IPS-20b (cell line): ENCODE measurements around the gene TMC2.
"Not testable (repeated sequence)": the region's sequence is repeated elsewhere in the genome, so short reads cannot be mapped to it uniquely, and the experiment has no call there.

Experiments used
- H3K27ac ChIP-seq: one replicate; pipeline ENCODE4 v1.5.1; 2013; ENCODE audit warnings: low read length
- H3K27me3 ChIP-seq: 2 replicates; pipeline ENCODE4 v1.6.1; 2013; ENCODE audit warnings: mild to moderate bottlenecking, low read length, inconsistent platforms; ENCODE audit not compliant: insufficient read depth
- H3K36me3 ChIP-seq: 2 replicates; pipeline ENCODE4 v1.6.1; 2013; ENCODE audit warnings: low read depth, mild to moderate bottlenecking, inconsistent platforms, low read length, moderate library complexity; ENCODE audit not compliant: insufficient read depth
- H3K4me1 ChIP-seq: 2 replicates; pipeline ENCODE4 v1.6.1; 2013; ENCODE audit warnings: mild to moderate bottlenecking, control low read depth, inconsistent platforms, low read length, moderate library complexity; ENCODE audit not compliant: insufficient read depth
- H3K4me3 ChIP-seq: 2 replicates; pipeline ENCODE4 v1.5.1; 2013; ENCODE audit warnings: mild to moderate bottlenecking, low read length, inconsistent platforms
- H3K9ac ChIP-seq: 2 replicates; pipeline ENCODE4 v1.6.1; 2013; ENCODE audit warnings: low read depth, mild to moderate bottlenecking, inconsistent platforms, low read length, moderate library complexity
- H3K9me3 ChIP-seq: 2 replicates; pipeline ENCODE4 v1.6.1; 2013; ENCODE audit warnings: mild to moderate bottlenecking, low read depth, low read length, inconsistent platforms; ENCODE audit not compliant: insufficient read depth

The TMC2 gene, protein sequence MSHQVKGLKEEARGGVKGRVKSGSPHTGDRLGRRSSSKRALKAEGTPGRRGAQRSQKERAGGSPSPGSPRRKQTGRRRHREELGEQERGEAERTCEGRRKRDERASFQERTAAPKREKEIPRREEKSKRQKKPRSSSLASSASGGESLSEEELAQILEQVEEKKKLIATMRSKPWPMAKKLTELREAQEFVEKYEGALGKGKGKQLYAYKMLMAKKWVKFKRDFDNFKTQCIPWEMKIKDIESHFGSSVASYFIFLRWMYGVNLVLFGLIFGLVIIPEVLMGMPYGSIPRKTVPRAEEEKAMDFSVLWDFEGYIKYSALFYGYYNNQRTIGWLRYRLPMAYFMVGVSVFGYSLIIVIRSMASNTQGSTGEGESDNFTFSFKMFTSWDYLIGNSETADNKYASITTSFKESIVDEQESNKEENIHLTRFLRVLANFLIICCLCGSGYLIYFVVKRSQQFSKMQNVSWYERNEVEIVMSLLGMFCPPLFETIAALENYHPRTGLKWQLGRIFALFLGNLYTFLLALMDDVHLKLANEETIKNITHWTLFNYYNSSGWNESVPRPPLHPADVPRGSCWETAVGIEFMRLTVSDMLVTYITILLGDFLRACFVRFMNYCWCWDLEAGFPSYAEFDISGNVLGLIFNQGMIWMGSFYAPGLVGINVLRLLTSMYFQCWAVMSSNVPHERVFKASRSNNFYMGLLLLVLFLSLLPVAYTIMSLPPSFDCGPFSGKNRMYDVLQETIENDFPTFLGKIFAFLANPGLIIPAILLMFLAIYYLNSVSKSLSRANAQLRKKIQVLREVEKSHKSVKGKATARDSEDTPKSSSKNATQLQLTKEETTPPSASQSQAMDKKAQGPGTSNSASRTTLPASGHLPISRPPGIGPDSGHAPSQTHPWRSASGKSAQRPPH

DNA sequence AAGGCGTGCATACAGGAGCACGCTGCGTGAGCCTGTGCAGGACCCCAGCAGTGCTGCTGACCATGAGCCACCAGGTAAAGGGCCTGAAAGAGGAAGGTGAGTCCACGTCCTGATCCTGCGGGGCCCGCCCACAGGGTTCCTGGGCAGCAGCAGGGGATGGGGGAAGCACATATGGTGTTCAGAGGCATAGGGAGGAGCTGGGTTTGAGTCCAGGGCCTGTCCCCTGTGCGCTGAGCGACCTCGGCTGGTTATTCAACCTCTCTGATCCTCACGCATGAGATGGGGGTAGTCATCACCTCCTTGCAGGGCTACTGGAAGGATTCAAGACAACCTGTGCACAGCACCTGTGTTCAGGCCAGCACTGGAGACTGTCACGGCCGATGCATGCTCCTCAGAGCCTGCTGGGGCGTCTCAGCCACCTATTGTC, at the start of gene TMC2:
TSS of gene TMC2 (plus strand) at position 14 of the 427 bp plus-strand sequence. CDS start at position 63, 49 bp downstream.
- Histone ChIP-seq H3K9me3 (no peaks in the 10 kb centered on the region), H3K27me3 (peaks cover 20% of the 10 kb centered on the region), H3K9ac (no peak within 1 kb of the TSS), H3K4me1 (no peaks in the 10 kb centered on the region), H3K4me3 (no peak within 1 kb of the TSS), H3K27ac (no peak within 1 kb of the TSS), H3K36me3 (no peaks in the 10 kb centered on the region)

DNA sequence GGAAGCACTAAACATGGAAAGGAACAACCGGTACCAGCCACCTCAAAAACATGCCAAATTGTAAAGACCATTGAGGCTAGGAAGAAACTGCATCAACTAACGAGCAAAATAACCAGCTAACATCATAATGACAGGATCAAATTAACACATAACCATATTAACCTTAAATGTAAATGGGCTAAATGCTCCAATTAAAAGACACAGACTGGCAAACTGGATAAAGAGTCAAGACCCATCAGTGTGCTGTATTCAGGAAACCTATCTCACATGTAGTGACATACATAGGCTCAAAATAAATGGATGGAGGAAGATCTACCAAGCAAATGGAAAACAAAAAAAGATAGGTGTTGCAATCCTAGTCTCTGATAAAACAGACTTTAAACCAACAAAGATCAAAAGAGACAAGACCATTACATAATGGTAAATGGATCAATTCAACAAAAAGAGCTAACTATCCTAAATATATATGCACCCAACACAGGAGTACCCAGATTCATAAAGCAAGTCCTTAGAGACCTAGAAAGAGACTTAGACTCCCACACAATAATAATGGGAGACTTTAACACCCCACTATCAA, 33.5 kb upstream of the TMC2 start:
- H3K27me3 ChIP-seq, H3K4me3 ChIP-seq, H3K4me1 ChIP-seq, H3K9ac ChIP-seq, H3K27ac ChIP-seq, H3K9me3 ChIP-seq, H3K36me3 ChIP-seq: not testable (repeated sequence)

GRCh38 chr20:2504803-2505202, 31.6 kb upstream of the TMC2 start:
- not testable (repeated sequence) for H3K9me3 ChIP-seq, H3K27ac ChIP-seq, H3K36me3 ChIP-seq, H3K9ac ChIP-seq, H3K4me1 ChIP-seq, H3K4me3 ChIP-seq
- peaks cover 19% of the 10 kb centered on the region for H3K27me3 ChIP-seq

- H3K27ac ChIP-seq, result not testable (repeated sequence)
- H3K27me3 ChIP-seq, result peaks cover 36% of the 10 kb centered on the region
These were observed 29.9 kb upstream of the TMC2 start for GRCh38 chr20:2506426-2506825.

GRCh38 chr20:2507464-2507863, 28.9 kb upstream of the TMC2 start:
- Histone ChIP-seq H3K27ac (no peak overlapping the region), H3K27me3 (peaks cover 46% of the 10 kb centered on the region), H3K4me3 (no peak overlapping the region), H3K9ac (no peak overlapping the region), H3K9me3 (no peaks in the 10 kb centered on the region), H3K4me1 (peaks cover 4% of the 10 kb centered on the region; the same call in 1 of the 2 replicates), H3K36me3 (no peaks in the 10 kb centered on the region)

More at GRCh38 chr20:2506426-2506825, 29.9 kb upstream of the TMC2 start:
- not testable (repeated sequence) for H3K4me3 ChIP-seq, H3K9ac ChIP-seq, H3K36me3 ChIP-seq, H3K9me3 ChIP-seq, H3K4me1 ChIP-seq

- H3K4me1 ChIP-seq, result peaks cover 4% of the 10 kb centered on the region; the same call in 1 of the 2 replicates
- H3K4me3 ChIP-seq, result peak overlapping the region; percentile 73
- H3K27ac ChIP-seq, result no peak overlapping the region
- H3K9ac ChIP-seq, result peak overlapping the region; percentile 47; the same call in 1 of the 2 replicates
- H3K27me3 ChIP-seq, result peaks cover 52% of the 10 kb centered on the region
- no peaks in the 10 kb centered on the region for H3K36me3 ChIP-seq
- no peaks in the 10 kb centered on the region for H3K9me3 ChIP-seq
These were observed 28.3 kb upstream of the TMC2 start for GRCh38 chr20:2507875-2508630.

DNA sequence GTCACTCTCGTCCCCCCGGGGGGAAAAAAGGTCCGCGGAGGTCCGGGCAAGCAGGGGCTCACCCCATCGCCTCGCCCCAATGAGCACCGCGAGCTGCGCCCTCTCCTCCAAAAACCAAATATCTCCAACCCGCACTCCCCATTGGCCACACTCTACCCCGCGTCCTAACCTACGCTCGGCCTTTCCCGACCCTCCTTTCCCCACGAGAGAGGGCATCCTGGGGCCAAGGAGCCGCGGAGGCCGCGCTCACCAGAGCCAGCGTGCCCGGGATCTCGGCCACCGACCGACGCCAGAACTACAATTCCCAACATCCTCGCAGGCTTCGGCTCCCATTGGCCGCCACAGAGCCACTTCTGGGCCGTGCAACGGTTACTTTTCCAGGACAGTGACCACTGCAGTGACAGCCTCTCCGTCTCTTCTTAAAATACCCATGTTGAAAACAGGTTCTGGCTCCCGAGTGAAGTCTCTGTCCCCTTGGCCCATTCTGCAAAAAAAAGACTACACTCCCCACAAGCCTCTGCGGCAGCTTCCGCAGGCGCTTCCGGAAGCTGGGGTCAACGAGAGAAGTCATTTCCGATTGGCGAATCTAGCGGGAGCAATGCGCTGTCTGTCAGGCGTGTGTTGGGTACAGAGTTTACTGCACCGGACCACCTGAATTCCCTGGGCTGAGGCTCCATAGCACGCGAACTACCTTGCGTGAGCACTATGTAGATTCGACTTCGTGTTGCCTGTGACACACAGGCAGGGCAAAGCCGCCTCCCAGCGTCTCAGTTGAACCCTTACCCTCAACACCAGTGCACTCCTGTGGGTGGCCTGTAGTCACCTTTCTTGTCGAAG, 27.5 kb upstream of the TMC2 start, which contains the start of gene ZNF343:
TSS of gene ZNF343 (minus strand) at position 285 of the 837 bp plus-strand sequence. CDS start 15,020 bp downstream, outside the sequence.
- Histone ChIP-seq H3K4me3 (peak within 1 kb of the TSS; percentile 73), H3K4me1 (peaks cover 4% of the 10 kb centered on the region; the same call in 1 of the 2 replicates), H3K27ac (peak within 1 kb of the TSS; percentile 41), H3K9ac (peak within 1 kb of the TSS; percentile 47; the same call in 1 of the 2 replicates), H3K36me3 (no peaks in the 10 kb centered on the region), H3K27me3 (peaks cover 60% of the 10 kb centered on the region), H3K9me3 (no peaks in the 10 kb centered on the region)

- peak overlapping the region; percentile 73 for H3K4me3 ChIP-seq
- peak overlapping the region; percentile 47; the same call in 1 of the 2 replicates for H3K9ac ChIP-seq
- peaks cover 66% of the 10 kb centered on the region for H3K27me3 ChIP-seq
- H3K36me3 ChIP-seq, result no peaks in the 10 kb centered on the region
- H3K27ac ChIP-seq, result no peak overlapping the region
- no peaks in the 10 kb centered on the region for H3K9me3 ChIP-seq
- peaks cover 4% of the 10 kb centered on the region; the same call in 1 of the 2 replicates for H3K4me1 ChIP-seq
These were observed 26.9 kb upstream of the TMC2 start for GRCh38 chr20:2509468-2509781.

DNA sequence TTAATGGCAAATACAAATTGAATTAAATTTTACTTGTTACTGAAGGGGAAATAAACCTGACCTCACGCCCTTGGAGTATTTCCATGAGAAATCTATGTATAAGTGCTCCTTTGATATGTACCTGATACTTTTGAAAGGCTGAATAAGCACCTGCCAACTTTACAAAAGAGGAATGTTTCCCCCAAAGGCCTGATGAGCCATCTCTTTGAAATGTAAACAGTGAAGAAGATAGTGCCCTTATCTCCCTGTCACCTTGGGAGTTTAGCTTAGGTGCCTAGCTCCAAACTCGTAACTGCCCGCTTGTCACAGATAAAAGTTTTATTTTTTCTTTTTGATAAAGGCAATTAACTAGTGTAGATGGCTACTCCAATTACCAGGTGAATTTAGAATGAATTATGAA, 26.6 kb upstream of the TMC2 start:
- no peaks in the 10 kb centered on the region for H3K36me3 ChIP-seq
- H3K4me1 ChIP-seq, result peaks cover 4% of the 10 kb centered on the region; the same call in 1 of the 2 replicates
- H3K9me3 ChIP-seq, result no peaks in the 10 kb centered on the region
- H3K27me3 ChIP-seq, result peaks cover 69% of the 10 kb centered on the region
- H3K27ac ChIP-seq, result no peak overlapping the region
- H3K9ac ChIP-seq, result no peak overlapping the region
- H3K4me3 ChIP-seq, result peak overlapping the region; percentile 73; the same call in 1 of the 2 replicates

DNA sequence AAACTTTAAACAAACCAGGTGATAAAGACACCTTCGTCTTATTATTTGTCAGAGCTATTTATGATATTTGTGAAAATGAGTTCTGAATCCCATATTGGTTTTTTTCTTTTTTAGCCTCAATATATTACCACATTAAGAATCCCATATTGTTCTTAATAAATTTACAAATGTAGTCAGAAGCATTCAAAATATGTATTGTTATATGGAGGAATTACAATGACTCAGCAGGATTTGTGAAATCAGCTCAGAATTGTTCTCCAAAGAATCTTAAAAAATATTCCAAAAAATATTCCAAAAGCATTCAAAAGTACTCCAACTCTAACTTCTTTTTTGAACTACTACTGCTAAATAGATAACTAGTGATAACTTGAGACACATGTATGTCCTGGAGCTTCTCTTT, 21.2 kb upstream of the TMC2 start:
- H3K9me3 ChIP-seq, result no peaks in the 10 kb centered on the region
- H3K4me3 ChIP-seq, result no peak overlapping the region
- peaks cover 98% of the 10 kb centered on the region for H3K27me3 ChIP-seq
- no peak overlapping the region for H3K9ac ChIP-seq
- H3K27ac ChIP-seq, result no peak overlapping the region
- H3K36me3 ChIP-seq, result no peaks in the 10 kb centered on the region
- peaks cover under 1% of the 10 kb centered on the region; the same call in 1 of the 2 replicates for H3K4me1 ChIP-seq
